ENCODE data around the gene ZNHIT1.
"Not testable (repeated sequence)": the region's sequence is repeated elsewhere in the genome, so short reads cannot be mapped to it uniquely, and the experiment has no call there.

Gene ZNHIT1

DNA sequence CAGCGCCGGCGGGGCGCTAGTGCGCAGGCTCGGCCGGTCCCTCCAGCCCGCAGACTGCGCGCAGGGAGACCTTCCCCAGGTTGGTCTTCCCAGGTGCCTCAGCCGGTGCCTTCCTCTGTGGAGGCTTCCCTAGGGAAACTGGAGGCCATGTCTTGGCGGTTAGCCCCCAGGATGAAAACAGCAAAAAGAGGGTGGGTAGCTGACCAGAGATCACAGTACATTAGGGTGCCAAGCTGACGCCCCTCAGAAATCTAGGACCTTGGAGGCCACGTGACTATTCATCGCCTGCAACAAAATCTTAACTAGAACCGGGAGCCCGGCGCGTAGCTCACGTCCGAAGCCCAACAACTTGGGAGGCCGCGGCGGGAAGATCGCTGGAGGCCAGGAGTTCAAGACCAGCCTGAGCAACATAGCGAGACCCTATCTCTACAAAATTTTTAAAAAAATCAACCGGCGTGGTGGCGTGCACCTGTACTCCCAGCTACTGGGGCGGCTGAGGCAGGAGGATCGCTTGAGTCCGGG lies 27.2 kb downstream of the ZNHIT1 start:
- no peak for DNase-seq (ENCODE audit: low spot score)

DNA sequence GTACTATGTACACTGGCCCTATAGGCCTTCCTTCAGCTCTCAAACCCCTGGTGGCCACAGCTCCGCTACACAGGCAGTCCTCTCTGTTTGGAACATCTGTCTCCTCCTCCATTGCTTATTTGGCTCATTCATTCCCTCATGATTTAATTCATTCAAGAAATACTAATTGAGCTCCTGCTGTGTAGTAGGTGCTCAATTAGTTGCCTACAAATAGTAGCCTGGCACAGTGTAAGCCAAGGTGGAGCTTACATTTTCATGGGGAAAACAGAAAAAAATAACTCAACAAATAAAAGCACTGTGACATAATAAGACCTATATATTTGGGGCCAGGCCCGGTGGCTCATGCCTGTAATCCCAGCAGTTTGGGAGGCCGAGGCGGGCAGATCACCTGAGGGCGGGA lies 30.3 kb downstream of the ZNHIT1 start:
- TF ChIP-seq, protein P1, sequence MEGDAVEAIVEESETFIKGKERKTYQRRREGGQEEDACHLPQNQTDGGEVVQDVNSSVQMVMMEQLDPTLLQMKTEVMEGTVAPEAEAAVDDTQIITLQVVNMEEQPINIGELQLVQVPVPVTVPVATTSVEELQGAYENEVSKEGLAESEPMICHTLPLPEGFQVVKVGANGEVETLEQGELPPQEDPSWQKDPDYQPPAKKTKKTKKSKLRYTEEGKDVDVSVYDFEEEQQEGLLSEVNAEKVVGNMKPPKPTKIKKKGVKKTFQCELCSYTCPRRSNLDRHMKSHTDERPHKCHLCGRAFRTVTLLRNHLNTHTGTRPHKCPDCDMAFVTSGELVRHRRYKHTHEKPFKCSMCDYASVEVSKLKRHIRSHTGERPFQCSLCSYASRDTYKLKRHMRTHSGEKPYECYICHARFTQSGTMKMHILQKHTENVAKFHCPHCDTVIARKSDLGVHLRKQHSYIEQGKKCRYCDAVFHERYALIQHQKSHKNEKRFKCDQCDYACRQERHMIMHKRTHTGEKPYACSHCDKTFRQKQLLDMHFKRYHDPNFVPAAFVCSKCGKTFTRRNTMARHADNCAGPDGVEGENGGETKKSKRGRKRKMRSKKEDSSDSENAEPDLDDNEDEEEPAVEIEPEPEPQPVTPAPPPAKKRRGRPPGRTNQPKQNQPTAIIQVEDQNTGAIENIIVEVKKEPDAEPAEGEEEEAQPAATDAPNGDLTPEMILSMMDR (IDR thresholded peaks at IDR 0.05; ENCODE audit: extremely low read depth, insufficient read depth, missing control alignments): no peak
- in situ Hi-C loops (cut with MboI; ENCODE audit: low pct_unique_long_range_greater_than_20kb, low sequenced_read_pairs, unreplicated experiment): no loop called here
- DNase-seq (ENCODE audit: low spot score): no peak

More for the DNA sequence above, 27.2 kb downstream of the ZNHIT1 start:
- in situ Hi-C loops (cut with MboI; ENCODE audit: low pct_unique_long_range_greater_than_20kb, low sequenced_read_pairs, unreplicated experiment): no loop called here
- TF ChIP-seq, protein P1 (IDR thresholded peaks at IDR 0.05; ENCODE audit: extremely low read depth, insufficient read depth, missing control alignments): no peak

DNA sequence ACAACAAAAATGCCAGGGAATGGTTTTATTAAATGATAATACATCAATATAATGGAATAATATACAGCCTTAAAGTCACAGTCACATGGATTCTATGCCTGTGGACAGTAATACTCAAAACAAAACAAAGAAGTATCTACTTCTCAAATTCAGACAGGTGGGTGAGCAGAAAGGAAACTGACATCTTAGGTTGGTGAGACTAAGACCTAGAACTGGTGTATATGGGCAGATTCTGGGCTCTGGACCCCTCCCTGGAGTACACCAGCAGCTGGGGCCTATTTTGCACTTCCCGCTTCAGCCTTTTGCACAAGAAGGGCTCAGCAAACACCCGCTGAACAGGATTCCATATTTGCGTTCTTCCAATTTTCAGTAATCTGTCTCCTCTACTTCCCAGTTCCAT lies 32.4 kb downstream of the ZNHIT1 start:
- in situ Hi-C loops (cut with MboI; ENCODE audit: low pct_unique_long_range_greater_than_20kb, low sequenced_read_pairs, unreplicated experiment): no loop called here
- DNase-seq (ENCODE audit: low spot score): peak; percentile 53
- TF ChIP-seq, protein P1 (IDR thresholded peaks at IDR 0.05; ENCODE audit: extremely low read depth, insufficient read depth, missing control alignments): no peak

DNA sequence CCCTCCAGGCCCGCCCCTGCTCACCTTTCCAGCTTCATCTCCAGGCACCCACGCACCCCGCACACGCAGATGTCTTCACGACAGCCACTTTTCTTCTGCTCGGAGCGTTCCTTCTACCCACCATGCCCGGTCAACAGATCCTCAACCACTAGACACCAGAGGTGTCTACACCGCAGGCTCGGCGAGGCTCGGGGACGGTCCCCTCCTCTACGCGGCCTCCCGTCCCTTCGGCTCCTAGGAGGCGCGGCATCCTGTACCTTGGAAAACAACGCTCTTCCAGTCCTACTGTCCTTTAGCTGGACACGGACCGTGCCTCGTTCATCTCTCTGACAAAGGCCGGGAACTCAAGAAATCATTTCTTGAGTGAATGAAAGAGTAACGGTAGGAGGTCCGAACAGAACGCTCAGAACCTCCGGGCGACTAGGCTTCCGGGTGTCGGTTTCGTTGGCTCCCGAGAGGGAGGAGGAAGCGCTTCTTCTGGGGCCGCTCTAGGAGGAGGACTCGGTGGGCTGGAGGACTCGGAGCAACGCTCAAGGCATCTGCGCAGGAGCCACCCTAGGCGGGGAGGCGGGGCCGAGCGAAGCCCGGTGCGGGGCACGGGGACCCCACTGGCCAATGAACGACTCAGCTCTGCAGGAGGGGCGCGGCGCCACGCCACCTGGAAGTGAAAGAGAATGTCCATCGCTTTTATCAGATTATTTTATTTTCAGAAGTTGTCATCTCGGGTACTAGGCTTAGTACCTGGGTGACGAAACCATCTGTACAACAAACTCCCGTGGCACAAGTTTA lies 34.1 kb downstream of the ZNHIT1 start:
- DNase-seq (ENCODE audit: low spot score): peak; percentile 96
- in situ Hi-C loops (cut with MboI; ENCODE audit: low pct_unique_long_range_greater_than_20kb, low sequenced_read_pairs, unreplicated experiment): no loop called here
- TF ChIP-seq, protein P1 (IDR thresholded peaks at IDR 0.05; ENCODE audit: extremely low read depth, insufficient read depth, missing control alignments): no peak

DNA sequence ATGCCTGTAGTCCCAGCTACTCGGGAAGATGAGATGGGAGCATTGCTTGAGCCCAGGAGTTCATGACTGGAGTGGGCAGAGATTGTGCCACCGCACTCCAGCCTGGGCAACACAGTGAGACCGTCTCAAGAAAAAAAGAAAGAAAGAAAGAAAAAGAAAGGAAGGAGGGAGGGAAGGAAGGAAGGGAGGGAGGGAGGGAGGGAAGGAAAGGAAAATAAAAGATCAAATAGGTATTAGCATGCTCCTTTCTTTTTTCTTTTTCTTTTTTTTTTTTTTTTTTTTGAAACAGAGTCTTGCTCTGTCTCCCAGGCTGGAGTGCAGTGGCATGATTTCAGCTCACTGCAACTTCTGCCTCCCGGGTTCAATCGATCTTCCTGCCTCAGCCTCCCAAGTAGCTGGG lies 35.2 kb downstream of the ZNHIT1 start:
- in situ Hi-C loops (cut with MboI; ENCODE audit: low pct_unique_long_range_greater_than_20kb, low sequenced_read_pairs, unreplicated experiment); DNase-seq (ENCODE audit: low spot score): not testable (repeated sequence)

DNA sequence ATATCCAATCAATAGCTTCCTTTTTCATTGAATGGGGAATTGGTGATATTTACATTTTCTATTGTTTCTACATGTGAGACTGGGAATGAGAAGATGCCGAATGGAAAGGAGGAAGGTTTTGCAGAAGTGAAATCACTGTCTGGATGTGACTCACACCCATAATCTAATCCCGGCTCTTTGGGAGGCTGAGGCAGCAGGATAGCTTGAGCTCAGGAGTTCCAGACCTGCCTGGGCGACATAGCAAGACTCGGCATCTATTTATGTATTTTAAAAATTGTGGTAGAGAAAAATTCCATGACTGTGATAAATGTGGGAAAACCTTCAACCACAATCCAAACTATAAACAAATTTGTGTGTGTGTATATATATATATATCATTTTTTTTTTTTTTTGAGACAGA lies 37.8 kb downstream of the ZNHIT1 start:
- DNase-seq (ENCODE audit: low spot score): no peak
- TF ChIP-seq, protein P1 (IDR thresholded peaks at IDR 0.05; ENCODE audit: extremely low read depth, insufficient read depth, missing control alignments): no peak
- in situ Hi-C loops (cut with MboI; ENCODE audit: low pct_unique_long_range_greater_than_20kb, low sequenced_read_pairs, unreplicated experiment): no loop called here

DNA sequence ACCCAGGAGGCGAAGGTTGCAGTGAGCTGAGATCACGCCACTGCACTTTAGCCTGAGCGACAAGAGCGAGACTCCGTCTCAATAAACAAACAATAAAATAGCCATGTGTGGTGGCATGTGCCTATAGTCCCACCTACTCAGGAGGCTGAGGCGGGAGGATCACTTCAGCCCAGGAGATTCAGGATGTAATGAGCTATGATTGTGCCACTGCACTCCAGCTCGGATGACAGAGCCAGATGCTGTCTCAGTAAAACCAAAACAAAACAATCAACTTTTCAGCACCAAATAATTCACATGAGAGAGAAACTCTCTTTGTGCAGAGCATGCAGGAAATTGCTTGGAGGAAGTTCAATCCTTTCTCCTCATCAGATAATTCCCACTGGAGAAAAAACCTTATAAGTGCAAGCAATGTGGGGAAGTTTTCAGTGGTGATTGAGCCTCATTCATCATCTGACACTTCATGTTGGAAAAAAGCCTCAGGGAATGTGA lies 40.3 kb downstream of the ZNHIT1 start:
- no peak for DNase-seq (ENCODE audit: low spot score)
- TF ChIP-seq, protein P1 (IDR thresholded peaks at IDR 0.05; ENCODE audit: extremely low read depth, insufficient read depth, missing control alignments): no peak
- in situ Hi-C loops (cut with MboI; ENCODE audit: low pct_unique_long_range_greater_than_20kb, low sequenced_read_pairs, unreplicated experiment): no loop called here

DNA sequence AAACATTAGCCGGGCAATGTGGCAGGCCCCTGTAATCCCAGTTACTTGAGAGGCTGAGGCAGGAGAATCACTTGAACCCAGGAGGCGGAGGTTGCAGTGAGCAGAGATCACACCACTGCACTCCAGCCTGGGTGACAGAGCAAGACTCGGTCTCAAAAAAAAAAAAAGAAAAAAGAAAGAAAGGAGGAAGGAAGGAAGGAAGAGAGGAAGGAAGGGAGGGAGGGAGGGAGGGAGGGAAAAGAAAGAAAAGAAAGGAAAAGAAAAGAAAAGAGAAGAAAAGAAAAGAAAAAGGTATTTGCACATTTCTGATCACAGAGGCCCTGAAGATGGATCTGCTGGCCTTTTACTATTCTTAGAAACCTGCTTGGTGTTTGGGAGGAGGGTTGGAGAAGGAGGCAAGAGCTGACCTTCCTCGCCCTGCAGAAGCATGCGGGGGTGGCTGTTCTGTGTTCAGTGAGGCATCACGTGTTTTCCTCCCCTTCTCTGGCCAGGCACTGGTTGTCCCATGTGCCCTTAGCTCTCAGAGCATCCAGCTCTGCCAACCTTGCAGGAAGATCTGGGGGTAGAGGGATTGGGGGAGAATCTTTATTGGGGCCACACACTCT lies 46.2 kb downstream of the ZNHIT1 start:
- in situ Hi-C loops (cut with MboI; ENCODE audit: low pct_unique_long_range_greater_than_20kb, low sequenced_read_pairs, unreplicated experiment); DNase-seq (ENCODE audit: low spot score): not testable (repeated sequence)
